Hematopoietic multipotent progenitor cell treated with erythropoietin and hydrocortisone succinate and interleukin-3 and kit ligand, for 4 days (in vitro differentiated cells): ENCODE measurements around the gene TSHB.

Experiments used
- DNase-seq: peaks from one replicate; pipeline ENCODE4 v3.0.0-alpha.2; 2015

TSHB gene

DNA sequence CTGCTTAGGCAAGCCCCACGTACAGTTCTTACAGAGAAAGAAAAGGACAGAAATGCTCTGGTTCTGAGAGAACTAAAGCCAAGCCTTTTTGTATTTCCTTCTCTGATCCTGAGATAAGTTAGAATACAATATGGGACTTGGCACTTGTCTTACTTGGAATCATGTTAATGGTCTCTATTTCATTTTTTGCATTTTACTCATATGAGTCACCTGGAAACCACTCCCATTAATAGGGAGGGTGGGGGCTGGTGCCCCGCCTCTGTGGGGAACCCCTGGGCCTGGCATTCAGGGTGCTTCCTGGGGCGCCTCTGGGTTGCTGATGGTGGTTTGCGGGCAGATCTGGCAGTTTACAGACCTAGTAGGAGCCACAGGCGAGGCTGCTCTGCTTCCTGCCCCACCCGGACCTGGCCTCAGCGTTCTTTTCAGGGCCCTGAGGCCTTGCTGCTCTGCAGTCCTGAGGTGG, 32.9 kb downstream of the TSHB start:
- peak; percentile 96 for DNase-seq

DNA sequence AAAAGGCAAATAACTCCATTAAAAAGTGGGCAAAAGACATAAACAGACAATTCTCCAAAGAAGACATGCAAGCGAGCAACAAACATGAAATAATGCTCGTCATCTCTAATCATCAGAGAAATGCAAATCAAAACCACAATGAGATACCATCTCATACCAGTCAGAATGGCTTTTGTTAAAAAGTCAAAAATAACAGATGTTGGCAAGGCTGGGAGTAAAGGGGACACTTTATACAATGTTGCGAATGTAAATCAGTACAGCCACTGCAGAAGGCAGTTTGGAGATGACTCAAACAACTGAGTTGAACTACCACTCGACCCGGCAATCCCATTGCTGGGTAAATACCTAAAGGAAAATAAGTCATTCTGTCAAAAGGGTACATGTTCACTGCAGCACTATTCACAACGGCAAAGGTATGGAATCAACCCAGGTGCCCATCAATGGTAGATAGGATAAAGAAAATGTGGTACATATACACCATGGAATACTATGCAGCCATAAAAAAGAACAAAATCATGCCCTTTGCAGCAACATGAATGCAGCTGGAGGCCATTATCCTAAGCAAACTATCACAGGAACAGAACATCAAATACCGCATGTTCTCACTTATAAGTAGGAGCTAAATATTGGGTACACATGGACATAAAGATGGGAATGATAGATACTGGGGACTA, 33.7 kb downstream of the TSHB start:
- DNase-seq, result peak; percentile 64

DNA sequence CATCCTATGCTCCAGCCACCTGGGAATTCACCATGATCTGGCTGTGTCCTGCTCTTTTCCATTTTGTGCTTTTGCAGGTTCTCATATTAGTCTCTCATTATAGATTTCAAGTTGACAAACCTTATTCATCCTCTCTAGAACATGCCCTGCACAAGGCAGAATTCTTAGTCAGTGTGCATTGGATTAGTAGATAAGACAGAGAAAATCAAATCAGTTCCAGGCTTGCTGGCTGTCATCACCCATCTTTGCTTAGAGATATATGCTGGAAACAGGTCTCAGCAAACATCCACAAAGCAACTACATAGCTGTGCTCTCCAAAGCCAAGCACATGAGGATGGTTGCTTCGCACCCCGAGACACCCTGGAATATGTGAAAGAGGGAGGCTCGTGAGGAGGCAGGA, 34.8 kb downstream of the TSHB start:
- DNase-seq, result no peak

DNA sequence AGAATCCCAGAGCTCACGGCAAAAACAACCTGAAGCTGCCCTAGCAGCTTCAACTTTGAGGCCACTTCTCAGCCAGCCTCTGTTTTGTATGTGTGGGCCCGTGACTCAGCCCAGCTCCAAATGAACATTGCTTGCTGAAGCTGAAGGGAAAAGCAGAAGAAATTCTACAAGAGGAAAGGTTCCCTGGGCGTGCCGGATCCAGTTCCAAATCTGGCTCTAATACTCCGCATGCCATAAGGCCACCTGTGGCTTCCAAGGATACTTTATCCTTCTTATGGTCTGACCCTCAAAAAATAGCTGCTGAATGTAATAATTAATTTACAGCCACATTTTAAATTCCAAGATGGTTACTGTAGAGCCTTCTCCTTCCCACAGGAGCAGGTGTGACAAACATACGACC, 35.4 kb downstream of the TSHB start:
- no peak for DNase-seq

DNA sequence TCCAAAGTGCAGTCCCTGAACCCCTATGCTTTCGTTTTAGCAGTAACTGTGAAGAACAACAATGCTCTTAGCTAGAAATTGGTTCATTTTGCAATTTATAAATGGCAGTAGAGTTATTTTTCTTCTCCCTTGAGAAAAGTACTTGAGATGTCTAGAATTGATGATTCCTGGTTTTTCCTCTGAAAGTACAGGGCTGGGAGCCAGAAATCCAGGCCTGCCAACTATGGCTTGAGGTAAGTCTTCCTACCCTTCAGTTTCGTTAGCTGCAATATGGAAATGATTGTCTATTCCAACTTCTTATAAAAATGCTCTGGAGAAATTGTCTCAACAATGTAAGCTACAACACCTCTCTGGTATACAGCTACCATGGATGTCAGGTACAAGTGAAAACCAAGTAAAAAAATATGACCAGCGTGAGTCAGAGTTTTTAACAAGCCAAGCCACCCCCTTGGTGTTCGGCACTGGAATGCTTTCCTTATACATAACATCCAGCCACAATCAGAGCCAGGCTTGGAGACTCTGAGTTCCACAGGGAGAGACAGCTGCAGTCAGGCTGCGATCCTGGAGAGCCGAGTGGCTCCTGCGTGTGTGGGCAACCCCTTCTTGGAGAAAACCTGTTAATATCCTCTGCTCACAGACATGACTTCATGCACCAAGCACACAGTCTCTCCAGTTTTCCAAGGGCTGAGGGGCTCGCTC, 37.7 kb downstream of the TSHB start:
- no peak for DNase-seq

DNA sequence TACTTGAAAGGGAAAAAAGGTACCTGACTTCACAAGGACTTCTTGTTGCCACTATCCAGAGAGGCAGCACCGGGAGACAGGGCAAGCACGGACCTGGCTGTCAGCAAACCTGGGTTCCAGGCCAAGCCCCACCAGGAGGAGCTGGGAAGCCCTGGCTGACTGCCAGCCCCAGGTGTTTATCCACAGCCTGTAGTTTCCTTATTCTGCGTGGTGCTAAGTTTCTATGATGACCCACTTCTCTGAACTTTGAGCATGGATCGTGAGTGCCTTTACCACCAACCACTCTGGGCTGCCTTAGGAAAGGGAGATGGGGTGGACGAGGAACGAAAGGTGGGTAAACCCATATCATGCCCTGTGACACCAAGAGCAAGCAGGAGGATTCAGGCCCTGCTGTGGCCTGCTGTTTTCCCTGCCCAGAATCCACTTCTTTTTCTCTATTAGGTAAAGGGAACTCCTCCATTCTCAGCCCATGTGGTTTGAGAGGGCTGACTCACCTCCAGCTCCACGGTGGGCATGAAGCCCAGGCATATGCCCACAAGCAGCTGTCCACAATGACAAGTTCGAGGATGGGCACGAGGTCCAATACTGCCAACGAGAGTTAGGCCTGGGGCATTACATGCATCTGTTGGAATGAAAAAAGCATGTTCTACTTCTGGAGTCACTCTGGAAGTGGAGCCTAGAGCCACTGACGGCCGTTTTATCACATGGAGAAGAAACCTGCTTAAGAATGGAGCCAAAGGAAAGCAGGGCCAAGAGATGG, 39.4 kb downstream of the TSHB start:
- peak; percentile 40 for DNase-seq

DNA sequence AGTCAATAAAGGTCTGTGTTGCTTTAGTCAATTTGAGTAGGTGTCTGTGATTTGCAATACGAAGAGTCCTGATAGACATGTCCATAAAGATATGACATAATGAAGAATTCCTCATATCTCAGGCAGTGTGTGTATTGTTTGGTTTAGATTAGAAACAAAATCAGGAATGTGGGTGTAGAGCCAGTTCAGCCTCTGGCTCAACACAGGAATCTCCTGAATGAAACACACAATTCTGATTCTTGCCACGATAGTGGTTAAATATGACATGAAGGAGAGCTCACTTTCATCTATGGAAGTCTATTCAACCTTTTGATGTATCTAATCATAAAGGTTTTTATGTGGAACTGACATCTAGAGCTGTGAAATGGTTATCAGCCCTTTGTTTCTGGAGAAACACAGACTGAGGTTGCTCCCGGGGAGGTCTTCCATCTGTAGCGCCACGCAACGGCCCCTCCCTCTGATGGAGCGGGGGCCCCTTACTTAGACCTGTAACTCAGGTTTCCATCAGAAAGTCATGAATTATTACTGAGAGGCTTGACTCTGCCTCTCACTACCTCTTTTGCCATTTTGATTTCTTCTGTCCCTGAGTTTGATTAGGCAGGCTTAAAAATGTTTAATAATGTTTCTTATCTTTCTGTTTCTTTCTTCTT, 40.2 kb downstream of the TSHB start:
- DNase-seq, result no peak

DNA sequence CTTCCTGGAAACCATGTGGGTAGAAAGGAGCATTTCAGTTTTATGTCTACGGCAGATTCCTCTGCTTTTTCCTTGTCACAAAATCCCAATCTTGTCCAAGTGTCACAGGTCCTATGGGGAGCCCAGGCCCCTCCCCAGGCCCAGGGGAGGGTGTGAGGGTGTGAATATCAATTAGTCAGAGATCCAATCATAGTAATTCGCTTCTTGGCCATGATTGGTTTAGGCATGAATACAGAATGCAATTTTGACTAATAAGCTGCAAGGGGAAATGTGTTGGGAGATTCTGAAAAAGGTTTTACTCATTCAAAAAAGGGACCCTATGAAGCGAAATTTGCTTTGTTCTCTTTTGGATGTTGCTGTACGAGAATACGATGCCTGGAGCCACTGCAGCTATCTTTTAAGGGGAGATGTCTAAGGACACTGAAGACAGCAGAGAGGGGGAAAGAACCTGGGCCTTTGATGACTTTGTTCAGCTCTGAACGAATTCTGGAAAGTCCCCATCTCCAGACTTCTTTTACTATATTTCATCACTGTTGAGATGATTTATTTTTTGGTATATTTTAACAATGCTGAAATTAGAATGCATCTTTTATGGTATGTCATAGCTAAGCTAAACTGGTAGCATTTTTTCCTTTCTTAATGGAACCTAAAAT, 41.5 kb downstream of the TSHB start:
- no peak for DNase-seq

DNA sequence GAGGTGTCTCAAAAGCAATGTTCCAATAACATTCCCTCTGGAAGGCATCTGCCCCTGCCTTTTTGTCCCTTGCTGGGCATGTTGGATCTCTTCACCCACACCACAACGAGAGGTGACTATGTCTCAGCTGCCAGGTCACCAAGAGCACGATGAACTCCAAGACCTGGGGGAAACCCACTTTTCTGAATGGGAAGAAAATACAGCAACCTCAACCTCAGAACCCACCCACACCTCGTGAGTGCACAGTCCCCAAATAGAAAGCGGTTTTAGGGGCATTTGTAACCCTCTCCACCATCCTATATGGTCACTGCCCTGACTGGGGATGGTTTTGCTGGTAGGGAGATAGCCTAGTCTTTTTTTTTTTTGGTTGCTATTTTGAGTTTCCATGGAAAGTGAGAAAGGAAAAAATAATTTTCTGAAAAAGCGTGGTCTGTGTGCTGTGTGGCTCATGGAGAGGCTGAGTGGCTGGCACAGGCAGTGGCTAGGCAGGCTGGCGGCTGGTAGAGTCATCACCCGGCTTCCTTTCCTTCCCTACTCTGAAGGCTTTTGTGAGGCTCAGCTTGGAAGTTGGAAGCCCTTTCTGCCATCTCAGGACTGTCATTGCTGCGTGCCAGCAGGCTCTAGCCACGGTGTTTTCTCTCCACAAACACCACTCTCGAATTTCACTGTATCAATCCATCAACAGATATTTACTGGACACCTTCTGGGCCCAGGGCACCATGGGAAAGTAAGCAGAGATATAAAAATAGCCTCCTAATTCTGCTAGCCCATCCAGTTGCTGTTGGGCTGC, 43.9 kb downstream of the TSHB start:
- no peak for DNase-seq

DNA sequence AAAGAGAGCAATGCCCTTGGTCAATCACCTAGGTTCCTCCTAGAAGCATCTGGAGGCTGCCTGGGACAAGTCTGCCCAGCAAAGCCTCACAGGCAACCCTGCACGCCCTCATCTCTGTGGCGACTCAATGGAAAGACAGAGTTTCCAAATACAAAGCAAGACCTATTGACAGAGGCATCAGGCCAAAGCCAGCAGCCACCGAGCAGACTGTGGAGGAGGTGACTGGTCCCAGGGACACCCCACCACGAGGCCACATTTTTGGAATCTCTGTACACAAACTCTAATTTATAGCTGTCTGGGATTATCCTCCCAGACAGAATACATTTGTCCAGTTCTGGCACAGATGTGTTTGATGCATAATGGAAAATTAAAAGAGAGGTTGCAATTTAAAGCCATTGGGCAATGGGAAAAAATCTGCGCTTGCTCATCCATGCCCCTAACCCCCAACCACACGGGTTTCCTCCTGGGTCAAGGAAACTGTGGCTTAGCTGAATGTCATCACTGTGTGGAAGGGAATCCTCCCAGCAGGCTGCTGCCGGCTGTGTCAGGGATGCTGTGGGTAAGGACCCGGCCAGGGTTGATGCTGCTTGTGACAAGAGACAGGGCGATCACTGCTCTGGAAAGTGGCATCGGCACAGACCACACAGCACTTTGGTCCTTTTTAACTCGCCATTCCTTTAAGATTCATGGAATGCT, 45.4 kb downstream of the TSHB start:
- DNase-seq, result no peak

DNA sequence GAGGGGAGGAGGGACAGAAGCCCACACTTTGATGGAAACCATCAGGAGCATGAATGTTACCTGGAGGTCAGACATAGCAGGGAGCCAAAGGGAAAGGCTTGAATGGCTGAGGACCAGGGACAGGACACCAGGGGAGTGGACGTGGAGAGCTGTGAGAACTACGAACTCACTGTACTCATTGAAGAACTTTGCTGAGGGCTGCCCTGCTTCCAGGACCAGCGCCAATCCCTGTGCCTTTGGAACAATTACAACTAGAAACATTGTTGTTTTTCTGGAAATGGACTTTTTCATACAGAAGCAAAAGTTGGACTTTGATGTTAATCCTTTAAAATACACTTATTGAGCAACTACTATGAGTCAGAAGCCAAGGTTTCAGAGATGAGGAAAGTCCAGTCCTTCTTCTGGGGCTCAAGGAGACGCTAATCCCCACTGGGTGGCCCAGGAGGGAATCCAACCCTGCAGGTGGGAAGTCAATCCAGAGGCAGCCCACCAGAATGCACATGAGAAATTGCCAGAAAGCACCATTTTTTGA, 46.8 kb downstream of the TSHB start:
- no peak for DNase-seq

DNA sequence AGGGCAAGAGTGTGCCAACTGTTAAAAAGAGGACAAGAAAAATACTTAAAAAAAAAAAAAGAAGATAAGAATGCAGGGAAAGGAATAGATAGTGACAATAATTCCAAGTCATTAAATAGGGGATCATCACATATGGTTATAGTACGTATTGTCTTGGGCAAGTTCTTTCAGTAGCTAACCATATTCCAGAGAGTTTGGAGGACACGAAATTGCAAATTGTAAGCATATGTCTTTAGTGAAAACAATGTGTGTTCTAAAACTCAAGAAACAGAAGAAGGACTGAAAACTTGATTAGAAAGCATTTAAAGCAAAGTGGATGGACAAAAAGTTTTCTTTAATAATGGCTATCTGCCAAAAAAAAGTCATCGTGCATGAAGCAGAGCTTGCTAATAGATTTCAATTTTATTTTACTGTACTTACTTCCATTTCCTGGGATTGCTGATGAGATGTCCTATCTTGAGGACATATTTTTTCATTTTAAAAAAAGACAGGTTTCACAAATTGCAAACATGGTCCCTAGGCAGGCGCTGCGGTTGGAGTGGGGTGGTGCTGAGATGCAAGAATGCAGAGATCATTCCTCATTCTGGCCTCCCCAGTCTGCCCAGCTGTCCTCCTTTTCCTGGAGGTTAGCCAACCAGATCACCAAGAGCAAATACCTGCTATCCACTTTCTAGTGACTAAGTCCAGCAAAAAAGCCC, 47.8 kb downstream of the TSHB start:
- DNase-seq, result no peak

DNA sequence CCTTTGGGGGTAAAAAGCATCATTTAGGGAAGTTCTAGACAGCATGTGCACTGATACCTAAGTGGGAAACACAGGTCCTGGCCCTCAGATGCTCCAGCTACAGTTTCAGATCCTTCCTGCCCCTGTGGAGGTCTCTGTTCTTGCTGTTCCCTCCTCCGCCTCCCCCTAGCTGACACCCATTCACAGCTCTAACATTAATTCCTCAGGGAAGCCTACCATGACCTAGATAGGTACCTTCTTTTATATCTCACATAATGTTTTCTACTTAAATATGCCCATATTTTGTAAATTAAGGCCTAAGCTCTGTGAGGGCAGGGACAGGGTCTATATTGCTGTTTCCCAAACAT, 48.3 kb downstream of the TSHB start:
- no peak for DNase-seq

DNA sequence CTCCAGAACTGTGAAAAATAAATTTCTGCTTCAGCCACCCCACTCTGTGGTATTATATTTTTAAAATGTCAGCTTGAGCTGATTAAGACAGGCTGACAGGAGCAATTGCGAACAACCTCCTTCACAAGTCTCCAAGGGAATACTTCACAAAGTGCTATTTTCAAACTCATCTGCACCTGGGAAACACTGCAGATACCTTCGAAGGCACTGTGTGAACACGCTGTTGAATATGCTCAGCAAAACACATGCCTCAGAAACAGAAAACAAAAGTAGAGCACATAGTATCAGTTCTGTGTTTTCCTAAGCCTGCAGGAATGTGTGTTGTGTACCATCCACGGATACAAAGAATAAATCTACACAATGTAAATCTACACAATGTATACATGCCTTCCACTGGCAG, 49.1 kb downstream of the TSHB start:
- no peak for DNase-seq

DNA sequence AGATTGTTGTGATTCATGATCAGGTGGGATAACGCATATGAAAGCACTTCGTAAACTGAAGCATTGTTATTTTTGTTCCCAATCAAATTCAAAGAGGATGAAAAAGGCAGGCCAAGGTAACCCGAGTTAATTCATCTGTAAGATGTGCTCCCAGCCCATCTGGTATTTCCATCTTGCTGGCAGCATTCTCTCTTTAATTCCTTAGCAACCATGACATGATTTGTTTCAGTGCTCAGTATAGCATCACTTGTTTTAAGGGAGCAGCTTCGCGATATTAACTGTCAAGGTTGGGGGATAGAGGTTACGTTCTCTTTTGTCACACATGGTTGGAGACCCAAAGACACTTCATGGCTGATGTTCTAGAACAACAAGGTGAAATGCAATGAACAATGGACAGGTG, 53.3 kb downstream of the TSHB start:
- no peak for DNase-seq
